RPMI8226 (cell line): Measurements from ENCODE around the gene ADGRG7.

Experiments used
- DNase-seq: peaks from one replicate; pipeline ENCODE4 v3.0.0-alpha.2; 2015

The ADGRG7 gene

DNA sequence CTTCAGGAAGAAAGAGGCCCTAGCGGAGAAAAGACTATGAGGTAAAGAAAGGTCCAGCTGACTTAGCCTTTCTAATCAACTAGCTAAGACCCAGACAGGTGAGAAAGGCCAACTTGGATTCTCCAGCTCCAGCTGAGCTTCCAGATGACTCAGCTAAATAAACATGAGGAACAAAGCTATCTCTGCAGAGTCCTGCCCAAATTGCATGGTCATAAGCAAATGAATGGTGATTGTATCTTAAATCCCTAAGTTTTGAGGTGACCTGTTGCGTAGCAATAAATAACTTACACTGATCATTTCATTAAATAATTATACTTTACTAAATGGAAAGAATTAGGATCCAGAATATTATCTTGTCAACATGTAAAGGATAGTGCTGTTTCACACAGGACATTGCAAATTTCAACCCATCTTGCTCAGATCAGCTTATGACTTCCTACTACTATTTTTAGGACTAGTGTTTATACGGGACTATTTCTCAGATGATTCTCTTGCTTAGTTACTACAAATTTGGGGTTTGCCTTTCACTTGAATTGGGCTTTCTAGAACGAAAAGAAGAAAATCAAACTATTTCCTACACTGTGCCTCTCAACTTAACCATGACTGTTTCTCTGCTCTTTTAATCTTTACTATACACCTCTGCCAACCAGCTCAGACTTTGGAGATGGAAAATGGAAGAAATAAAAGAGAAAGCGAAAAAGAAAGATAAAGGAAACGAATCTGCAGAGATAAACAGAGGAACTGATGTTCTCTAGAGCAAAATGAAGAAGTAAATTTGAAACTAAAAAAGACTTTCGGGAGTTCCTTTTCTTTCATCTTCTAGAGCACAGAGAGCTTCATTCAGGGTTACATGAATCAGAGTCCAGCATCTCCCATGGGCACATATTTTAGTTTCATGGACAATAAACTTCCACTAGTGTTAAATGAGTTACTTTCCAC lies 6.6 kb upstream of the ADGRG7 start:
- DNase-seq, result no peak

DNA sequence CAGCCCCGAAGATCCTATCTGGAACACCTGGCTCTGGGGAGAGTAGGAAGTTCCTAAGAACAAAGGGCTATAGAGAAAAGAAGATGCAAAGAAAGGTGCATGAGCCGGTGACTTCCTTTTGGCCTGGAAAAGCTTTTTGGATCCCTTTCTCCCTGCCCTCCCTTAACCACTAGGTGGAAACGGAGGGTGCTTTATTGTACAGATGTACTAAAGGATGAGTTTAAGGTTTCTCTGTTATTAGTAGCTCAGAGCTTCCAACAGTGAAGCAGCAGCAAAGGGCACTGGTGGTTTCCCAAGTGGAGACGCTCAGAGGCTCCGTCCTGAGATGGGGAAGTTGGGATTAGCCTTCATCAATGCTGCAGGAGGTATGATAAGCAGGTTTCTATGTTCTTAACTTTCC lies 5.9 kb upstream of the ADGRG7 start:
- peak; percentile 23 for DNase-seq

DNA sequence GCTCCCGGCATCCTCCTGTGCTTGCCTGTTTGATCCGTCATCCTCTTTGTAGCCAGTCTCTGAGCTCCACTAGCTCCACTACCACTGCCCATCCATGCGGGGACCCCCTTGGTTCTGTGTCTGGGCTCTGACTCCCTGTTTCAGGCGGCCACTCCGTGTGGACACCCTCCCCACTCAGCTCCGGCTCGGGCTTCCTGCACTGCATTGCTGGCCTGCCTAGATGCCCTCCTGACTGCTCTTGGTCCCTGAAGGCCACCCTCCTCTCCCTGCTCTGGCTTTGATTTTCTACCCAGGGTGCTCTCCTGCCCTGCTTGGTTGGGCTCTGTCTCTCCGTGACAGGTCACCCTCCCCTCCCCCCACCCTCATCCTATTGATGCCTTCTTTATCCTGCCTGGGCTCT lies 4.0 kb upstream of the ADGRG7 start:
- no peak for DNase-seq

DNA sequence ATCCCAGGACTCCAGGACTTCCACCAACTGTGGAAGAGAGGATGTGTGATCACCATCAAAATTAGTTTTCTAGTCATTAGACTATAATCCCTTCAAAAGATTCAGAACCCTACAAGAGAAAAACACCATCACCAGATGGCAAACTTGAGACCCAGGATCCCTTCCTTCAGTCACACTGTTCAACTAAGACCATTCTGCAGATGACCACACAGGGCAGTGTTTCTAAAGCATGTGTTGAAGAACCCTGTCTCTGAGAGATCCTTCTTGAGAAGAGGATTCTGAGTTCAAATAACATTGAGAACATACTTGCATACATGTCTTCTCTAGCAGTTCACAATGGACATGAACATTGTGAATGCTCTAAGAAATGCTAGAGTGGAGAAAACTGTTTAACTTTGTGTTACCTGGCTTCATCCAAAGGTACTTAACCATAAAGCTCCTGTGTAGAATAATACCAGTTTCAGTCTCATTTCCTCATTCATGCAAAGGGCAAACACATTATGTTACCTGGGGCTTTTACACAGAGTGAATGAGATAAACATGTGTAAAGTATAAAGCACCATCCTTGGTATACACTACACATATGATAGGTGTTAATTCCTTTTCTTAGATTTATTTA lies 2.4 kb upstream of the ADGRG7 start:
- DNase-seq, result peak; percentile 14

DNA sequence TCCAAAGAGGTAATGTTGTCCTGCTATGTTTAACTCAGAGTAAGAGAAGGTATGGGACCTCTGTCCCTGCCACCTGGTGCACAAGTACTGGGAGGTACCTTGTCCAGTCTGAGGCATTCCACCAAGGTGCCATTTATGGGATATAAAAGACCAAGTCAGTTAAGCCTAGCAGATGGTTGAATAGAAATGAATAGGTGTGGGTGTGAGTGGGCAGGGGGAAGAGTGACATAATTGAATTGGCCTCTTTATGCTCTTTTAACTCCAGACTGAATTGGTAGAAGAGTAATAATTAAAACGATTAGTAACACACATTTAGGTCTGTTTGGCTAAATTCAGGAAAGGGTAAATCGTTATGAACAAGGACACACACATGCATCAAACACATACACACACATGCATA lies 562 bp downstream of the ADGRG7 start:
- DNase-seq, result no peak

DNA sequence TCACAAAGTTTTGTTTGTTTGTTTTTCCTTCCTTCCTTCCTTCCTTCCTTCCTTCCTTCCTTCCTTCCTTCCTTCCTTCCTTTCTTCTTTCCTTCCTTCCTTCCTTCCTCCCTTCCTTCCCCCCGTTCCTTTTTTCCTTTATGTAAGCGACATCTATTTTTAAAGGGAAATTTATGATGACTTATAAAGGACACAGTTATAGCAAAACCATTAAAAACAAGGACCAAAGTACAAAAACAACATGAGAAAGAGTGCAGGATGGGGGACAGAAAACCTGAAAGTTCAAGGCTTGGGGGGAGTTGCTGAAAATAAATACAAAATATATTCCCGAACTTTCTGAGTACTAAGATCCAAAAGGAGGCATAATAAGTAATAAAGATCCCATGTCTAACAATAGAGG lies 1.8 kb downstream of the ADGRG7 start:
- DNase-seq, result no peak

DNA sequence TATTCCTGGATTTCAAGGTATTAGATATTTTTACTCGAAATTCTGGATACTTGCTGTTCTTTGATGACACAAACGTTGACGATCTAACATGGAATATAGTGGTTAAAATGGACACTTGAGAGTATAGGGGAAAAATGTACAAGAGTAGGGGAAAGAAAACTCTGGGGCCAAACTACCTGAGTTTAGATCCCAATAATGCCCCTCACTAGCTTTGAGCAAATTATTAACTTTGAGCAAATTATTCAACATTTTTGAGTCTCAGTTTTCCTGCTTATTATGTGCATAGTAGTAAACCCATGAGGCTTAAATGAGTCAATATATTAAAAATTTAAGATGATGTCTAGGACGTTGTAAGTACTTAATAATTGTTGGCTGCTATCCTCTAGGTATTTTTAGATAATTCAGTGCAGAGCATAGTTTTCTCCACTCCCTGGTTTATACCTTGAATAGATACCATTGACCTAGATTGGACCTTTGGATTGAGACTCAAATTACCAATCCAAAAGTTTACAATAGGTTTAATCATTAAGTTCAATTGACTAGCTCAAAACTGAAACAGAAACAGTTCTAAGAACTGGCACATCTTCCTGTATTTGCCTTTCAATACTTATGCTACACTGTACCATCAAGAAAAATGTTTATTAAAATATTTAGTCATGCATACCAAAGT lies 4.5 kb downstream of the ADGRG7 start:
- no peak for DNase-seq

DNA sequence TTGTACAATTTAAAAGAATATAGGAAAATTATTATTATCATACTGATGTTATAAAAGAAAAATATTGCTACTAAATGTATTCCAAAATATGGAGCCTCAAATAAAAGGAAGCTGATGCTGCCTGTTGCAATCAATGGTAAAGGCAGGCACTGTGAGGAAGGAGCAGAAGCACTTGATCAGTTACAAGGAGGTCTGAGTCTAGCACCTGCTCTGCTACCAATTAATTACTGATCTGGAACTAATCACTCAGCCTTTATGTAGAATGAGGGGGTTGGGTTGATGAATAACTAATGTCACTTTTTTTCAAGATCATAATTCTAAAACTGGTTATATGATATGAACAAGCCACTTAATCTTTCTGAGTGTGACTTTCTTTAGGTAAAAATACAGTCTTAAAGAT lies 5.5 kb downstream of the ADGRG7 start:
- DNase-seq, result no peak

DNA sequence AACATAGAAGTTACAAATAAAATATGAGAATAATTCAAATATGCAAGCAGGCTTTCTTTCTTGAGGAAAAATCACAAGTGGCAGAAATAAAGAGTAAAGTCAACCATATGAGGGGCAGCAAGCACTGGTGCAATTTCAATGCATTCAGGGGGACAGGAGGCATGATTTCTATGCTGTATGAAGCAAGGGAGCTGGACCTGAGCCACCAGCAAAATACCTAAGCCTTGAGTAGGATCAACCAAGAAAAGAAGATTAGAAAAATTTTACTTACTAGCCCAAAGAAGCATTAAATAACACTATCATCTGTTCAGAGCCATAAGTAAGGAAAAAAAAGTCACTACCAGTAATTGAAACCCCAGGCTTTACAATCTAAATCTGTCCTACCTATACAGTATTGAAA lies 6.3 kb downstream of the ADGRG7 start:
- DNase-seq, result no peak

DNA sequence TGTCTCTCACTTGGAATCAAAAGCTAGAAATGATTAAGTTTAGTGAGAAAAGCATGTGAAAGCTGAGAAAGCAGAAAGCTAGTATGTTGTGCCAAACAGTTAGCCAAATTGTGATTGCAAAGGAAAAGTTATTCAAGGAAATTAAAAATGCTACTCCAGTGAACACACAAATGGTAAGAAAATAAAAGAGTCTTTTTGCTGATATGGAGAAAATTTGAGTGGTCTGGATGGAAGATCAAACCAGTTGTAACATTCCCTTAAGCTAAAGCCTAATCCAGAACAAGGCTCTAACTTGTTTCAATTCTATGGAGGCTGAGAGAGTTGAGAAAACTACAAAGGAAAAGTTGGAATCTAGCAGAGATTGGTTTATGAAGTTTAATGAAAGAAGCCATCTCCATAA lies 11.8 kb downstream of the ADGRG7 start:
- no peak for DNase-seq

DNA sequence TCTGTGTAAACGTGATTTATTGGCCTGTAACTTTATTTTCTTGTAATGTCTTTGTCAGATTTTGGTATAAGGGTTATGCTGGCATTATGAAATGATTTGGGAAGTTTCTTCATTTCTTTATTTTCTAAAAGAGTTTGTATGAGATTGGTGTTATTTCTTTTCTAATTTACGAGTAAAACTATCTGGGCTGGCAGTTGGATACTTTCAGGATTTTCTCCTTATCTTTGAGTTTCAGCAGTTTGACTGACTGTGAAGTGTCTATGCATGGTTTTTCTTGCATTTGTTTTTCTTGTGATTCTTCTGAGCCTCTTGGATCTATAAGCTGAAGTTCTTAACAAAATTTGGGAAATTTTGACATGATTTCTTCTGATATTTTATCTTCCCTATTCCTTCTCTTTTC lies 18.1 kb downstream of the ADGRG7 start:
- DNase-seq, result no peak

DNA sequence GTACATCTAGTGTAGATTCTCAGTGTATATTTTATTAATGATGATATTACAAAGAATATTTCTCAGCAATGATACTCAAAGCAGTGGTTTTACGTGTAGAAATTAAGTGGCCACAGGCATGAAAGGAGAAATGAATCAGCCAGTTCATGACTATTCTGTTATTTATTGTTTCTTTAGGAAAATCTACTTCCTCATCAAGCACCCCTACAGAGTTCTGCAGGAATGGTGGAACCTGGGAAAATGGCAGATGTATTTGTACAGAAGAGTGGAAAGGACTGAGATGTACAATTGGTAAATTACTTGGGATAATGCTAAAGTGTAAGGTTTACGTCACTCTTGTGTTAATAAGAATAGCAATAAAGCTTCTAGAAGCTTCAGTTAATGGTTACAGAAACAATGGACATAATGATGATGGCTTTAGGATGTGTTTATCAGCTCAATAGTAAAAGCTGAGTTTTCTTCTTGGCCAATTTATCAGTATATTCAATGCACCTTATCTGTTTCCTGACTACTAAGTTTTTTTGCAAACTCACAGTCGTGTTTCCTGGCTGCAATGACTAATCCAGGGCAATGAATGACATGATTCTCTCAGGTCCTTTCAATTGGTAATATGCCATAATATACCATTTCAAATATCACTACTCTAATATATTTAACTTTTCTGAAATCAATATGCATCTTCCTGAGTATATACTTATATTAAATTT lies 20.2 kb downstream of the ADGRG7 start:
- no peak for DNase-seq

DNA sequence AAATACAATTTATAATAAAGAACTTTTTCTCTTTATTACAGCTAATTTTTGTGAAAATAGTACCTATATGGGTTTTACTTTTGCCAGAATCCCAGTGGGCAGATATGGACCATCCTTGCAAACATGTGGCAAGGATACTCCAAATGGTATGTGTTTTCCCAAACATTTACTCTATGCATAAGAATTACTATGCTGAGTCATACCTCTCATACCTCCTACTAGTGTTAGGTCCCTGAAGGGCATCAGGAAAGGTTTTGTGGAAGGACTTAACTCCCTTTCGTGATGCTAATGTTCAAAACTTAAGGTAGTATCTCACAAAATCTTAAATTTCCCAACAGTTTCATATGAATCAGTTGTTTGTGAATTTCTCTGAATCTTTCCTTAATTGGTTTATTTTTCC lies 21.3 kb downstream of the ADGRG7 start:
- no peak for DNase-seq

DNA sequence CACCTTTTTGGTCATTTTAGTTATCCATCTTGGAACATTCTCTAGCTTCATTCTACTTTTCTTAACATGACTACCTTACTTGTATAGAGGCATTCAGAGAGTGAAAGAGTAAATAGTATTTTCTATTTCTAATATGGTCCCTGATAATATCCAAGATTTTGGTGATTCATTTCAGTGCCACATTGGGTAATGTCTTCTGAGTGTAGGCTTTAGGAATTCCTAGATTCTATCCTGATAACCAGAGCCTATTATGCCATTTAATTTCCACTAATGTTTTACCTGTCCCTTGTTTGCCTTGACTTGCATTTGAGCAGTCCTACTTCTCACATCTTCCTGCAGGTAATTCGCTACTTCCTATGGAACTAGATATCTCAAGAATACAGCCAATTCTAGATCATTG lies 21.8 kb downstream of the ADGRG7 start:
- DNase-seq, result no peak

DNA sequence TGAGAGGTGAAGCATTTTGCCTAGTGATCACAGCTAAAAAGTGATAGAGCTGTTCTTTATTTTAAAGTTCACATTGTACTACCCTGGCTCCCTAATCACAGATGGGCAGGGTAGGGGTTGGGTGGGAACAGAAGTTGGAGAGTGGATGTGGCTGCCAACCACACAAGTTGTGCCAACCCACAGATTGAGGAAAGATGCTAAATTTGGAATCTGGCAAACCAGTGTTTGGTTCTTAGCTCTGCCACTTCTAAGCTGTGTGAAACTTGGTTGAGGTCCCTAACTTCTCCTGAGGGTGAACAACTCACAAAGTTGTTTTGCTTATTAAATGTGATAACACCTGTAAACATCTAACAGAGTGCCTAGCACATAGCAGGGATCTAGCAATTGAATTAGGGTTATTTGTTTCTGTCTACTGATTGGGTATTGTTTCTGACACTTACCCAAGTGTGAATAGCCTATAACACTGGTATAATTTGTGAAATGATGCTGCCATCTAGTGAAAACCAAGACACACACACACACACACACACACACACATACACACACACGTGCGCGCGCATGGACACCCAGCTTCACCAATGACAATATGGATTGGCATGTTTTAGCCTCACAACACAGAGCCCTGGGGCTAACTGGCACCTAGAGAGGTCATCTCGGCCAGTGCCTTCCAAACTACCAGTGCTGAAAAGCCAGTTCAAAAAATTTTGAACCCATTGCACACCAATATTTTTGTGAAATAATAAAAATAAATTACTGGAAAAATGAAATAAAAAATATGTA lies 25.3 kb downstream of the ADGRG7 start:
- peak; percentile 27 for DNase-seq

DNA sequence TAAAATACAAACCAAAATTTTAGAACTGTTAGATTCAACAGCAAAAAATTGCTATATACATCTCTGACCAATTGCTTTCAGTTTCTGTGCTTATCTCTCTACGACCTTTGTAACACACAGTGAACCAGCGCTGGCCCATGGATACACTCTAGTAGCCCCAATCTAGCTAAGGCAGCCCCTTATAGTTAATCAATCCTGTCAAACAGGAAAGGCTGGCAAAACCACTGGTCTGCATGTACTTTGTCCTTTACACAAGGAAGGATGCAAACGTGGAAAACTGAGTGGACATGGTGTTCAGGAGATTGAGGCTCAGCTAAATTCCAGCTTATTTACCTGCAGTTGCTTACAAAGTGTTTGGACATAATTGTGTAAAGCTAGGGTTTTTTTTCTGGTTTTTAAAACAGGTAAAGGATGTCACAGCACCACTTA lies 25.9 kb downstream of the ADGRG7 start:
- DNase-seq, result no peak

DNA sequence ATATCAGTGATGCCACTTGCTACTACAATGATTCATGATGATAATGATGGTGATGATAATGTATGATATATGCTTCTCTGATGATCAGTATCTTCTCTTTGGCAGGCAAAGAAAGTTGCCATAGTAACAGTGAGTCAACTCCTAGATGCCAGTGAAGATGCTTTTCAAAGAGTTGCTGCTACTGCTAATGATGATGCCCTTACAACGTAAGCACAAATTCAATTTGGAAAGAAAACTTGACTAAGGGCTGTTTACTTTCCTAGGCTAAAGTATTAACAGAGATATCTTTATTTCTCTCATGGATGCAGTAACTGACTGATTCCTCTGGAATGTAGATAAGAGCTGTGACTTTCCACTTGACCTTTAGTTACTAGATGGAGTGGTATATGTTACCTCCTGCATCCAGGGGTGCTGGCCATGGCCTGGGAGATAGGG lies 27.8 kb downstream of the ADGRG7 start:
- no peak for DNase-seq

DNA sequence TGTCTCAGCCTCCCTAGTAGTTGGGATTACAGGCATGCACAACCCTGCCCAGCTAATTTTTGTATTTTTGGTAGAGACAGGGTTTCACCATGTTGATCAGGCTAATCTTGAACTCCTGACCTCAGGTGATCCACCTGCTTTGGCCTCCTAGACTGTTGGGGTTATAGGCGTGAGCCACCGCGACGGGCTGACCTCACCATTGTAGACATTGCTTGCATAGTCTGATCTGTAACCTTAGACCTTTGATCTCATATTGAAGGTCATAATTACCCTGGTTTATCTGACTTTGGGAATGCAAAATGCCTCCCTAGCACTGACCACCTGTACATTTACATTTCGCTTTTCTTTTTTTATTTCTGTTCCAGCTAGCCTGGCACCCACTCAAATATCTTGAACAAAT lies 31.2 kb downstream of the ADGRG7 start:
- DNase-seq, result no peak

DNA sequence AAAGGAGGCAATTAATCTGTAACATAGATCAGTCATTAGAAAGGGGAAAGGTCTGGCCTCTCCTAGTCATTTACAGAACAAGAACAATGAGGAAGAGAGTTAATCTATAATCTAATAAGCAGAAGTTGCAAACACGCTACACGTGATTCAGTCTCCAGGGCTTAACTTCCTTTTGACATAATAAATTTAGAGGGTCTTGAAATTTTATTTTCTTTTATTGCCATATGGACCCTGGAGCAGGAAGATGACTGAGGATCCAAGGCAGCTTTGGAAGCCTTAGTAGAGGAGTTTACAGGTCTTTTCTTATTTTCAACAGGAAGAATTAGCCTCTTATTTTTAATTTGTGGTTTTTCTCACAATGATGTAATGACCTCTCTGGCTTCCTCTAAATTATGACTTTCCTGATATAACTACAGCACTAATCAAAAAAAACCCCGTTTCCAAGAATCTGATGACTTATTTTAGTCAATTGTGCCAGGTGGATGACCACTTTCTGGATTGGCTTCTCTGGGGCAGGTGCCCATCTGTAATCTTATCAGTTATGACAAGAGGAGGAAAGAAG lies 32.2 kb downstream of the ADGRG7 start:
- no peak for DNase-seq

DNA sequence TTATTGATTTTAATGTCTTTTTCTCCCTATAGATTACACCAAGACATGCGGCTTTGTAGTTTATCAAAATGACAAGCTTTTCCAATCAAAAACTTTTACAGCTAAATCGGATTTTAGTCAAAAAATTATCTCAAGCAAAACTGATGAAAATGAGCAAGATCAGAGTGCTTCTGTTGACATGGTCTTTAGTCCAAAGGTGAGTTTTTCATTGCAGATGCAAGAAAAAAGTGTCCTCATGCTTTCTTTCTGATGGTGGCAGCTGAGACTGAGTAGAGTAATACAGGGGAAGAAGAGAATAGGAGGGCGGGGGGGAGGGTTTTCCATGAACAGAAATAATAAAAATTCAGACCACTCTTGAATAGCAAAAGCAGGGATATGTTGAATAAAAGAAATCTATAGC lies 36.5 kb downstream of the ADGRG7 start:
- no peak for DNase-seq

DNA sequence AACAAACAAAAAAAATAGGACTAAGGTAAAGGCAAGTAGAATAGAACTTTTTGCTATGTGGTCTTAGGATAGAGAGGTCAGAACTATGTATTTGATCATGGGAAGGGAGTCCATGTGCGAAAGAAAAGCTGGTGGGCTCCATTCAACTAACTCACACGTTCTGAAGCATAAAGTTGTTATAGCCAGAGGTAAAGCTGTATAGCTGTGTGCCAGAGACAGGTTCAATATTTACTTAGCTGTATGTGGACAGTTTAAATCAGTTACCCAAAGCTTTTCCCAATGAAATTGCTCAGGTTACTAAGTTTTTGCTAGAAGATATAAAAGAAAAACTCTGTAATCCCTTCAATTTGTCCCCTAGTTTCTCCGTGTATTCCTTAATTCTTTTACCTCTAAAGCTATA lies 37.8 kb downstream of the ADGRG7 start:
- DNase-seq, result no peak

DNA sequence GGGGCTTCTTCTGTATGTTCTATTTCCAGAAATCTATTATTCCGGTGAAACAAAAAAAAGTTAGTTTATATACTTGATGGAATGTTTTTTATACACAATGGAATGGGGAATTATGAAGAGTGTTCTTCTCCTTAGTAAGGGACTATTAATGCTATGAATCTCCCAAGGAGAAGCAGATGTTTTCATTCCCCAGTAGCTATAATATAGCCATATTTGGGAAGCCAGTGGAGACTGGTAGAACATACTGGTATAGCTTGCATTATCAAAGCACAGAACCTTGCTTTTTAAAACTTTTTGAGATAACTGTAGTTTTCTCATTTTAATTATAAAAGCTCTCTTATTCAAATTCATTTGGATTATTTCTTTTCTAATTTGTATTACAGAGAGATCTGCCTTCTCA lies 38.3 kb downstream of the ADGRG7 start:
- DNase-seq, result no peak
